ENCODE results near the gene ETFBKMT. TPM values are rescaled to one million over a fixed set of nuclear protein-coding genes. Genes with fewer than 3 reads are reported as not detected.
"Not testable (repeated sequence)": the region's sequence is repeated elsewhere in the genome, so short reads cannot be mapped to it uniquely, and the experiment has no call there.

Gene ETFBKMT
- polyA plus RNA-seq, 1 donor (not counting 4 experiments of a cell fraction or from before 2014, with no cell fraction given): 1.4 TPM

DNA sequence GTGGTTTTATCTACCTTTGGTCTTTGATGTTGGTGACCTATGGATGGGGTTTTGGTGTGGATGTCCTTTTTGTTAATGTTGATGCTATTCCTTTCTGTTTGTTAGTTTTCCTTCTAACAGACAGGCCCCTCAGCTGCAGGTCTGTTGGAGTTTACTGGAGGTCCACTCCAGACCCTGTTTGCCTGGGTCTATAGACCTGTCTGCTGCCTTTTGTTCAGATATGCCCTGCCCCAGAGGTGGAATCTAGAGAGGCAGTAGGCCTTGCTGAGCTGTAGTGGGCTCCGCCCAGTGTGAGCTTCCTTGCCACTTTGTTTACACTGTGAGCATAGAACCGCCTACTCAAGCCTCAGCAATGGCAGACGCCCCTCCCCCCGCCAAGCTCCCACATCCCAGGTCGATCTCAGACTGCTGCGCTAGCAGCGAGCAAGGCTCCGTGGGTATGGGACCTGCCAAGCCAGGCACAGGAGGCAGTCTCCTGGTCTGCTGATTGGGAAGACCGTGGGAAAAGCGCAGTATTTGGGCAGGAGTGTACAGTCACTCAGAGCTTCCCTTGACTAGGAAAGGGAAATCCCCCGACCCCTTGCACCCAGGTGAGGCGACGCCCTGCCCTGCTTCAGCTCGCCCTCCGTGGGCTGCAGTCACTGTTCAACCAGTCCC, 59.2 kb downstream of the ETFBKMT start:
- H3K9ac ChIP-seq (ENCODE audit: control insufficient read depth, extremely low read depth, insufficient read depth, low read length); FAIRE-seq; H2AFZ ChIP-seq (ENCODE audit: control insufficient read depth, low read length); H3K36me3 ChIP-seq (ENCODE audit: control insufficient read depth in 2 of 2, extremely low read depth in 1 of 2, insufficient read depth in 2 of 2, low read length in 2 of 2); DNase-seq (ENCODE audit: low read depth, low spot score); H3K4me3 ChIP-seq (ENCODE audit: control insufficient read depth in 2 of 3, extremely low read depth in 1 of 3, insufficient read depth in 2 of 3, low read depth in 1 of 3, low read length in 3 of 3); H3K9me3 ChIP-seq (ENCODE audit: control insufficient read depth, low read depth, low read length); H3K4me2 ChIP-seq (ENCODE audit: control insufficient read depth, extremely low read depth, insufficient read depth, low read depth, low read length); H3K79me2 ChIP-seq (ENCODE audit: control insufficient read depth, insufficient read depth, low read length); dilution Hi-C loops (cut with MboI; ENCODE audit: extremely low pct_ligation_motif_present, low sequenced_read_pairs); H3K27ac ChIP-seq (ENCODE audit: control insufficient read depth, insufficient read depth, low read length); H3K4me1 ChIP-seq (ENCODE audit: control insufficient read depth, extremely low read depth, insufficient read depth, low read length); H3K9me1 ChIP-seq (ENCODE audit: control insufficient read depth, extremely low read depth, insufficient read depth, low read length); H3K27me3 ChIP-seq (ENCODE audit: control insufficient read depth, extremely low read depth, insufficient read depth, low read length); H4K20me1 ChIP-seq (ENCODE audit: control insufficient read depth, extremely low read depth, insufficient read depth, low read length): not testable (repeated sequence)

DNA sequence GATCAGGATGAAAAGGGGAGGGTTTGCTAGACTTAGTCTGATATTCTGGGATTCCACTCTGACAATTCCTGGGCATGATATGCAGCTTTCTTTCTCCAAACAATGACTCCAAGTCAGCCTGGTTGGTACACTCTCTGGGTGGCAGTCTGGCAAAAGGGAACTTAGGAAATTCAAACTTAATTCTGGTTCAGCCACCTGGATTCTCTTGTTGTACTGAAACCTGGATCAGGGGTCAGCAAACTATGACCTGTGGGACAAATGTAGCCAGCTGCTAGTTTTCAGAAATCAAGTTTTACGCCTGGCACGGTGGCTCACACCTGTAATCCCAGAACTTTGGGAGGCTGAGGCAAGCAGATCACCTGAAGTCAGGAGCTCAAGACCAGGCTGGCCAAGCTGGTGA, 63.1 kb downstream of the ETFBKMT start:
- FAIRE-seq (no peak), DNase-seq (ENCODE audit: low read depth, low spot score) (no peak)
- Histone ChIP-seq H3K9me3 (ENCODE audit: control insufficient read depth, low read depth, low read length) (no peaks in the 10 kb centered on the region), H3K9ac (ENCODE audit: control insufficient read depth, extremely low read depth, insufficient read depth, low read length) (no peak overlapping the region), H3K9me1 (ENCODE audit: control insufficient read depth, extremely low read depth, insufficient read depth, low read length) (no peaks in the 10 kb centered on the region), H3K36me3 (ENCODE audit: control insufficient read depth in 2 of 2, extremely low read depth in 1 of 2, insufficient read depth in 2 of 2, low read length in 2 of 2) (no peaks in the 10 kb centered on the region), H3K79me2 (ENCODE audit: control insufficient read depth, insufficient read depth, low read length) (no peaks in the 10 kb centered on the region), H3K27me3 (ENCODE audit: control insufficient read depth, extremely low read depth, insufficient read depth, low read length) (no peaks in the 10 kb centered on the region), H4K20me1 (ENCODE audit: control insufficient read depth, extremely low read depth, insufficient read depth, low read length) (no peaks in the 10 kb centered on the region), H3K27ac (ENCODE audit: control insufficient read depth, insufficient read depth, low read length) (no peak overlapping the region), H3K4me1 (ENCODE audit: control insufficient read depth, extremely low read depth, insufficient read depth, low read length) (no peaks in the 10 kb centered on the region), H3K4me3 (ENCODE audit: control insufficient read depth in 2 of 3, extremely low read depth in 1 of 3, insufficient read depth in 2 of 3, low read depth in 1 of 3, low read length in 3 of 3) (no peak overlapping the region), H3K4me2 (ENCODE audit: control insufficient read depth, extremely low read depth, insufficient read depth, low read depth, low read length) (no peak overlapping the region), H2AFZ (ENCODE audit: control insufficient read depth, low read length) (no peak overlapping the region)
- TF ChIP-seq, protein P1, sequence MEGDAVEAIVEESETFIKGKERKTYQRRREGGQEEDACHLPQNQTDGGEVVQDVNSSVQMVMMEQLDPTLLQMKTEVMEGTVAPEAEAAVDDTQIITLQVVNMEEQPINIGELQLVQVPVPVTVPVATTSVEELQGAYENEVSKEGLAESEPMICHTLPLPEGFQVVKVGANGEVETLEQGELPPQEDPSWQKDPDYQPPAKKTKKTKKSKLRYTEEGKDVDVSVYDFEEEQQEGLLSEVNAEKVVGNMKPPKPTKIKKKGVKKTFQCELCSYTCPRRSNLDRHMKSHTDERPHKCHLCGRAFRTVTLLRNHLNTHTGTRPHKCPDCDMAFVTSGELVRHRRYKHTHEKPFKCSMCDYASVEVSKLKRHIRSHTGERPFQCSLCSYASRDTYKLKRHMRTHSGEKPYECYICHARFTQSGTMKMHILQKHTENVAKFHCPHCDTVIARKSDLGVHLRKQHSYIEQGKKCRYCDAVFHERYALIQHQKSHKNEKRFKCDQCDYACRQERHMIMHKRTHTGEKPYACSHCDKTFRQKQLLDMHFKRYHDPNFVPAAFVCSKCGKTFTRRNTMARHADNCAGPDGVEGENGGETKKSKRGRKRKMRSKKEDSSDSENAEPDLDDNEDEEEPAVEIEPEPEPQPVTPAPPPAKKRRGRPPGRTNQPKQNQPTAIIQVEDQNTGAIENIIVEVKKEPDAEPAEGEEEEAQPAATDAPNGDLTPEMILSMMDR (optimal IDR thresholded peaks at IDR 0.05 in 1 of 3, IDR thresholded peaks at IDR 0.05 in 1 of 3, conservative IDR thresholded peaks at IDR 0.05 in 1 of 3; ENCODE audit: extremely low read depth in 1 of 3, insufficient read depth in 2 of 3, low read length in 3 of 3): no peak
- no peak for TF ChIP-seq EZH2 (IDR thresholded peaks at IDR 0.05; ENCODE audit: low read length)
- dilution Hi-C loops (cut with MboI; ENCODE audit: extremely low pct_ligation_motif_present, low sequenced_read_pairs): no loop called here

Other genes with a start within 250 kb of the ETFBKMT start
- 2.6 to 4.7 TPM (median 3.2 TPM) in 3 replicates for gene DENND5B, start 68.6 kb upstream of the ETFBKMT start, polyA plus RNA-seq
- 7.3 to 11.3 TPM (median 8.1 TPM) in 3 replicates for gene AMN1, start 69.3 kb downstream of the ETFBKMT start, polyA plus RNA-seq

All from keratinocyte (primary cell).